Measurements from ENCODE around the gene CCDC78.

The CCDC78 gene

GRCh38 chr16:709566-710499 lies 16.4 kb downstream of the CCDC78 start:
- no peak for DNase-seq

- DNase-seq: no peak
Measured at GRCh38 chr16:708959-709358, 17.3 kb downstream of the CCDC78 start.

GRCh38 chr16:708019-708418 lies 18.2 kb downstream of the CCDC78 start:
- DNase-seq: no peak

GRCh38 chr16:707062-707538 lies 19.1 kb downstream of the CCDC78 start:
- DNase-seq: no peak

GRCh38 chr16:706189-707061 lies 19.8 kb downstream of the CCDC78 start:
- DNase-seq: no peak

GRCh38 chr16:705431-706188 lies 20.6 kb downstream of the CCDC78 start, which contains the start of gene FBXL16:
Gene FBXL16, minus strand, starts transcription at chr16:705801. Its CDS starts 8,396 bp downstream, at chr16:697405.
- no peak for DNase-seq

GRCh38 chr16:704552-705380 lies 21.5 kb downstream of the CCDC78 start:
- no peak for DNase-seq

GRCh38 chr16:704047-704446 lies 22.2 kb downstream of the CCDC78 start:
- DNase-seq: no peak

- DNase-seq: no peak
Measured at GRCh38 chr16:703406-703805, 22.8 kb downstream of the CCDC78 start.

GRCh38 chr16:702341-702740 lies 23.9 kb downstream of the CCDC78 start:
- DNase-seq: no peak

GRCh38 chr16:700684-701584 lies 25.3 kb downstream of the CCDC78 start:
- no peak for DNase-seq

- no peak for DNase-seq
Measured at GRCh38 chr16:698911-699671, 27.2 kb downstream of the CCDC78 start.

GRCh38 chr16:695355-696089 lies 30.7 kb downstream of the CCDC78 start:
- peak; percentile 51 for DNase-seq

- no peak for DNase-seq
Measured at GRCh38 chr16:694863-695354, 31.3 kb downstream of the CCDC78 start.

- no peak for DNase-seq
Measured at GRCh38 chr16:694187-694862, 31.9 kb downstream of the CCDC78 start.

- no peak for DNase-seq
Measured at GRCh38 chr16:693766-694165, 32.5 kb downstream of the CCDC78 start.

GRCh38 chr16:693364-693763 lies 32.9 kb downstream of the CCDC78 start:
- DNase-seq: no peak

- DNase-seq: no peak
Measured at GRCh38 chr16:692356-693108, 33.7 kb downstream of the CCDC78 start.

Data from activated T-cell treated with anti-CD3 and anti-CD28 coated beads for 4 hours (primary cell).